Vagina (tissue), 2 donors: Measurements from ENCODE around the gene CCBE1.

Experiments used
- POLR2A ChIP-seq, 2 donors: fragments of 450-650 bp; IDR thresholded peaks; one replicate each; pipeline ENCODE4 v1.6.1; 2017; ENCODE audit warnings: antibody characterized with exemption in 2 of 2, mild to moderate bottlenecking in 2 of 2, moderate library complexity in 2 of 2
- POLR2AphosphoS5 ChIP-seq, 2 donors: sonication (generic); formaldehyde crosslinking; IDR thresholded peaks; one replicate each; pipeline ENCODE4 v1.9.0; 2017; ENCODE audit warnings: antibody characterized with exemption in 2 of 2, mild to moderate bottlenecking in 2 of 2, low read depth in 1 of 2; ENCODE audit not compliant: insufficient read depth in 1 of 2
- TF ChIP-seq, protein P1 (sequence below), 3 experiments: fragments of 450-650 bp in 2 of 3; fragments of 200-600 bp in 1 of 3; sonication (generic) in 1 of 3; IDR thresholded peaks; one replicate each; pipeline ENCODE4 v1.5.1; 2017 to 2019; ENCODE audit warnings: antibody characterized with exemption in 3 of 3, mild to moderate bottlenecking in 2 of 3, moderate library complexity in 2 of 3

DNA sequence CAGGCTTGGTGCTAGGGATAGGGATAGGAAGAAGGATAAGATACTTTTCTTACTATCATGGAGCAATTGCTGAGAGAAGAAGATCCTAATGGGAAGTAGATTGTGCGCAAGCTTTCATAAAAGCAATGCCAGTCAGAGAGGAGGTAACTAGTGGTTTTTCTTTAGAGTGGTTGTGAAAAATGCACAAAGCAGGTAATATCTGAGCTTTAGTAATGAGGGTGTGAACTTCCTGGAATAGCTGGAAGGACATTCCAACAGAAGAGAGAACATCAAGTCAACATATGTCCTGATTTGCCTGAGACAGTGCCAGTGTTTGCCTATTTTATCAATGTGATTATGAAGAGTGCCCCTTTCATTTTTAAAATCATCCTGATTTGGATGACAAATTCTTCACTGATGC is 34.1 kb downstream of the CCBE1 start:
- TF ChIP-seq, protein P1, sequence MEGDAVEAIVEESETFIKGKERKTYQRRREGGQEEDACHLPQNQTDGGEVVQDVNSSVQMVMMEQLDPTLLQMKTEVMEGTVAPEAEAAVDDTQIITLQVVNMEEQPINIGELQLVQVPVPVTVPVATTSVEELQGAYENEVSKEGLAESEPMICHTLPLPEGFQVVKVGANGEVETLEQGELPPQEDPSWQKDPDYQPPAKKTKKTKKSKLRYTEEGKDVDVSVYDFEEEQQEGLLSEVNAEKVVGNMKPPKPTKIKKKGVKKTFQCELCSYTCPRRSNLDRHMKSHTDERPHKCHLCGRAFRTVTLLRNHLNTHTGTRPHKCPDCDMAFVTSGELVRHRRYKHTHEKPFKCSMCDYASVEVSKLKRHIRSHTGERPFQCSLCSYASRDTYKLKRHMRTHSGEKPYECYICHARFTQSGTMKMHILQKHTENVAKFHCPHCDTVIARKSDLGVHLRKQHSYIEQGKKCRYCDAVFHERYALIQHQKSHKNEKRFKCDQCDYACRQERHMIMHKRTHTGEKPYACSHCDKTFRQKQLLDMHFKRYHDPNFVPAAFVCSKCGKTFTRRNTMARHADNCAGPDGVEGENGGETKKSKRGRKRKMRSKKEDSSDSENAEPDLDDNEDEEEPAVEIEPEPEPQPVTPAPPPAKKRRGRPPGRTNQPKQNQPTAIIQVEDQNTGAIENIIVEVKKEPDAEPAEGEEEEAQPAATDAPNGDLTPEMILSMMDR (IDR thresholded peaks at IDR 0.05), result no peak
- TF ChIP-seq POLR2AphosphoS5 (IDR thresholded peaks at IDR 0.05; ENCODE audit: insufficient read depth in 1 of 2, low read depth in 1 of 2), result no peak
- TF ChIP-seq POLR2A (IDR thresholded peaks at IDR 0.05), result no peak
